K562 (cell line): Measurements from ENCODE around the gene MAPK4. TPM values are rescaled to one million over a fixed set of nuclear protein-coding genes. Genes with fewer than 3 reads are reported as not detected.

Experiments used
- ATAC-seq: fragments of 200-7000 bp; cut with Tn5 transposase; 3 replicates; pipeline ENCODE4 v1.9.1; 2020; ENCODE audit warnings: moderate library complexity
- BruUV-seq: library from RNA; stranded (reverse); fragments of 400-500 nt; replicated peaks from 2 replicates; lab custom pipeline; 2021; lab: Mats Ljungman, UMichigan
- CTCF ChIA-PET: fragments of 300-600 bp; formaldehyde crosslinking; extraction: SDS; loops from one replicate; lab custom pipeline; 2021; ENCODE audit warnings: low intra/inter-chr PET ratio; lab: Yijun Ruan, JAX
- POLR2A ChIA-PET: fragments of 300-600, 350-650 bp; sonication (Branson Sonifier 250); formaldehyde crosslinking; extraction: SDS; loops from one replicate; lab custom pipeline; 2021; ENCODE audit warnings: antibody characterized with exemption, inconsistent platforms; lab: Yijun Ruan, JAX
- DNase-seq, 4 experiments: peaks; one replicate each; pipeline versions ENCODE4 v3.0.0 to v3.0.0-alpha.2; 2011 to 2018; ENCODE audit warnings: low spot score in 3 of 4, mixed read lengths in 3 of 4; ENCODE audit errors: extremely low read depth in 1 of 4
- FAIRE-seq: peaks from 2 replicates; lab custom pipeline; 2011; peaks lifted over from hg19 to GRCh38; lab: Jason Lieb, UNC
- H2AFZ ChIP-seq: 2 replicates; pipeline ENCODE4 v1.6.0; 2011; ENCODE audit warnings: low read depth, low read length, control low read depth, inconsistent platforms
- H3K27ac ChIP-seq: fragments of 200-600 bp; 3 replicates; pipeline ENCODE4 v1.8.0; 2011; ENCODE audit warnings: low read depth, mild to moderate bottlenecking, control low read depth, inconsistent platforms, low read length, moderate library complexity, mixed read lengths; ENCODE audit errors: extremely low read depth
- H3K27me3 ChIP-seq, 2 experiments: fragments of 300-600 bp in 1 of 2; 2 replicates in 1 of 2; 3 replicates in 1 of 2; pipeline versions ENCODE4 v1.6.0 to v1.8.0; 2011; ENCODE audit warnings: inconsistent platforms in 2 of 2, low read length in 2 of 2, mild to moderate bottlenecking in 1 of 2, mixed read lengths in 1 of 2, moderate library complexity in 1 of 2; ENCODE audit not compliant: control insufficient read depth in 2 of 2, insufficient read depth in 2 of 2
- H3K36me3 ChIP-seq: fragments of 300-600 bp; 3 replicates; pipeline ENCODE4 v1.8.0; 2011; ENCODE audit warnings: mild to moderate bottlenecking, low read length, inconsistent platforms; ENCODE audit not compliant: control insufficient read depth, insufficient read depth
- H3K4me1 ChIP-seq, 2 experiments: fragments of 200-600 bp in 1 of 2; replicated peaks in 1 of 2; 2 replicates in 1 of 2; 3 replicates in 1 of 2; pipeline versions ENCODE4 v1.5.1 to v1.8.0; 2011; ENCODE audit warnings: inconsistent platforms in 2 of 2, low read length in 2 of 2, mild to moderate bottlenecking in 1 of 2, mixed read lengths in 1 of 2, moderate library complexity in 1 of 2; ENCODE audit not compliant: control insufficient read depth in 2 of 2, insufficient read depth in 2 of 2
- H3K4me2 ChIP-seq: 2 replicates; pipeline ENCODE4 v1.6.1; 2011; ENCODE audit warnings: low read length, control low read depth, inconsistent platforms, mixed read lengths; ENCODE audit not compliant: insufficient read depth
- H3K4me3 ChIP-seq: fragments of 200-600 bp; sonication (generic), shearing (Covaris generic); 2 replicates; pipeline ENCODE4 v1.5.1; 2016; ENCODE audit warnings: control low read depth, inconsistent platforms
- H3K79me2 ChIP-seq: fragments of 200-600 bp; 3 replicates; pipeline ENCODE4 v1.8.0; 2011; ENCODE audit warnings: low read length, inconsistent platforms; ENCODE audit not compliant: control insufficient read depth, insufficient read depth
- H3K9ac ChIP-seq, 2 experiments: 2 replicates each; pipeline versions ENCODE4 v1.6.0 to v1.6.1; 2011; ENCODE audit warnings: low read depth in 2 of 2, low read length in 2 of 2, control low read depth in 1 of 2, inconsistent platforms in 1 of 2, mild to moderate bottlenecking in 1 of 2, mixed read lengths in 1 of 2; ENCODE audit not compliant: insufficient read depth in 1 of 2
- H3K9me1 ChIP-seq: one replicate; pipeline ENCODE4 v1.6.0; 2011; ENCODE audit warnings: inconsistent platforms, mild to moderate bottlenecking, low read length, moderate library complexity; ENCODE audit not compliant: control insufficient read depth, insufficient read depth
- H3K9me3 ChIP-seq: replicated peaks from 2 replicates; pipeline ENCODE4 v1.5.1; 2011; ENCODE audit warnings: low read depth, low read length, inconsistent platforms; ENCODE audit not compliant: control insufficient read depth, insufficient read depth
- H4K20me1 ChIP-seq: replicated peaks from 2 replicates; pipeline ENCODE4 v1.6.1; 2011; ENCODE audit warnings: low read length, inconsistent platforms, mixed read lengths; ENCODE audit not compliant: control insufficient read depth, insufficient read depth
- ARHGAP35 ChIP-seq: fragments of 450-650 bp; IDR thresholded peaks from 2 replicates; pipeline ENCODE4 v1.6.1; 2018; ENCODE audit not compliant: partially characterized antibody
- ATF3 ChIP-seq, 2 experiments: fragments of 450-650 bp in 1 of 2; sonication (generic) in 1 of 2; formaldehyde crosslinking in 1 of 2; IDR thresholded peaks in 1 of 2; conservative IDR thresholded peaks in 1 of 2; 2 replicates each; pipeline versions ENCODE4 v1.6.1 to v1.8.1; 2016 to 2023; ENCODE audit warnings: mild to moderate bottlenecking in 2 of 2, moderate library complexity in 2 of 2, inconsistent platforms in 1 of 2, missing genetic modification reagents in 1 of 2
- CBFA2T3 ChIP-seq: fragments of 450-650 bp; IDR thresholded peaks from 2 replicates; pipeline ENCODE4 v1.6.1; 2017
- FOXK2 ChIP-seq, 2 experiments: fragments of 450-650 bp; IDR thresholded peaks in 1 of 2; conservative IDR thresholded peaks in 1 of 2; 2 replicates each; pipeline ENCODE4 v1.6.1; 2016; ENCODE audit warnings: low read depth in 2 of 2, mild to moderate bottlenecking in 1 of 2
- IFI16 ChIP-seq: fragments of 250-450 bp; sonication (Bioruptor Pico); IDR thresholded peaks from 2 replicates; pipeline ENCODE4 v2.1.2; 2022; ENCODE audit warnings: mild to moderate bottlenecking, inconsistent platforms
- MAX ChIP-seq: sonication (generic); formaldehyde crosslinking; IDR thresholded peaks from 2 replicates; pipeline ENCODE4 v1.9.0; 2022; ENCODE audit warnings: mild to moderate bottlenecking, missing genetic modification reagents
- PHTF2 ChIP-seq: fragments of 250-450 bp; sonication (Bioruptor Pico); IDR thresholded peaks from 2 replicates; pipeline ENCODE4 v1.5.0; 2021; ENCODE audit warnings: mild to moderate bottlenecking
- SETDB1 ChIP-seq: IDR thresholded peaks from one replicate; pipeline ENCODE4 v1.6.1; 2012; ENCODE audit warnings: low read length, control low read depth, inconsistent platforms
- SIN3A ChIP-seq, 2 experiments: fragments of 150-350 bp in 1 of 2; IDR thresholded peaks; 2 replicates each; pipeline ENCODE4 v1.6.1; 2011 to 2016; ENCODE audit warnings: borderline replicate concordance in 2 of 2, low read depth in 2 of 2, low read length in 2 of 2, mild to moderate bottlenecking in 2 of 2, moderate library complexity in 2 of 2; ENCODE audit not compliant: control insufficient read depth in 1 of 2
- TEAD4 ChIP-seq, 2 experiments: sonication (generic) in 1 of 2; formaldehyde crosslinking in 1 of 2; IDR thresholded peaks; 2 replicates each; pipeline versions ENCODE4 v1.6.1 to v1.8.0; 2012 to 2022; ENCODE audit warnings: borderline replicate concordance in 1 of 2, inconsistent platforms in 1 of 2, low read length in 1 of 2, mild to moderate bottlenecking in 1 of 2, missing genetic modification reagents in 1 of 2
- ZBTB33 ChIP-seq: sonication (generic); formaldehyde crosslinking; IDR thresholded peaks from 2 replicates; pipeline ENCODE4 v1.8.1; 2023; ENCODE audit warnings: mild to moderate bottlenecking, missing genetic modification reagents
- ZNF12 ChIP-seq: sonication (generic); formaldehyde crosslinking; IDR thresholded peaks from 2 replicates; pipeline ENCODE4 v1.4.0; 2020; ENCODE audit warnings: mild to moderate bottlenecking, missing genetic modification reagents
- ZNF23 ChIP-seq: fragments of 250-450 bp; sonication (Bioruptor Pico); IDR thresholded peaks from 2 replicates; pipeline ENCODE4 v1.4.0; 2020; ENCODE audit warnings: mild to moderate bottlenecking
- ZNF507 ChIP-seq: conservative IDR thresholded peaks from 2 replicates; pipeline ENCODE4 v1.6.1; 2017; ENCODE audit warnings: missing genetic modification characterization, missing compliant biosample characterization
- ZNF518B ChIP-seq: fragments of 250-450 bp; sonication (Bioruptor Pico); IDR thresholded peaks from 2 replicates; pipeline ENCODE4 v1.5.0; 2021; ENCODE audit warnings: mild to moderate bottlenecking, moderate library complexity
- WGBS: fragments of 100-300 bp; shearing (Covaris generic); methylation state at CpG from one replicate; pipeline ENCODE4 v1.1.6; 2016; ENCODE audit warnings: low coverage, mixed read lengths; ENCODE audit not compliant: insufficient coverage; ENCODE audit errors: missing lambda C conversion rate; 5-methylcytosine and 5-hydroxymethylcytosine counted together
- in situ Hi-C: fragments of 300-500 bp; cut with MboI; formaldehyde crosslinking; loops from 4 replicates; pipeline ENCODE4 v1.15.0; 2018; ENCODE audit warnings: inconsistent platforms, mixed read lengths
- intact Hi-C: fragments of 100-400 bp; cut with micrococcal nuclease; formaldehyde crosslinking; loops from 2 replicates; pipeline ENCODE4 v1.14.2; 2022
- polyA plus RNA-seq, 8 experiments: library from polyadenylated mRNA; depleted of rRNA in 4 of 8; stranded (reverse) in 5 of 8; unstranded in 3 of 8; fragments of >200 nt; fragmentation: Nextera tagmentation in 2 of 8; fragmentation: Illumina TruSeq in 1 of 8; extraction: Ambion mirVana in 2 of 8; extraction: Trizol in 1 of 8; gene quantifications; 2 replicates each; pipeline versions ENCODE4 v1.2.1 to v1.2.3, GENCODE V29; 2011 to 2014; ENCODE audit warnings: inconsistent platforms in 1 of 8, missing spikeins in 1 of 8
- total RNA-seq, 7 experiments: library from RNA; depleted of rRNA in 6 of 7; stranded (reverse); fragments of >200 nt in 6 of 7; fragmentation: Illumina TruSeq in 2 of 7; extraction: Trizol in 2 of 7; gene quantifications; 2 replicates each; pipeline versions ENCODE4 v1.2.1 to v1.2.3, GENCODE V29; 2011 to 2021; ENCODE audit warnings: low replicate concordance in 1 of 7
- TF ChIP-seq, protein P1 (sequence below): fragments of 250-450 bp; sonication (Bioruptor Pico); IDR thresholded peaks from 2 replicates; pipeline ENCODE4 v1.9.0; 2021; ENCODE audit warnings: mild to moderate bottlenecking

Gene MAPK4
- total and polyA plus RNA-seq, 9 of the 15 experiments (the other 6 are each of a cell fraction or from before 2014, with no cell fraction given), result not detected

- no peak overlapping the region for H2AFZ ChIP-seq
- ChIA-PET POLR2A (interaction anchor here (0.6 kb wide), 1 partner anchor 596 kb away, joined by 3 read pairs; no protein-coding TSS in a partner anchor), CTCF (no interaction called here)
- intact Hi-C loops (no loop called here), in situ Hi-C loops (no loop called here)
- H3K9me1 ChIP-seq, result no peaks in the 10 kb centered on the region
- no peaks in the 10 kb centered on the region for H3K9me3 ChIP-seq
- no peak overlapping the region for H3K4me2 ChIP-seq
- no peaks in the 10 kb centered on the region for H4K20me1 ChIP-seq
- DNase-seq, result no peak
- no peak for ATAC-seq
- H3K4me1 ChIP-seq, result peaks cover 0 to 14% of the 10 kb centered on the region in 2 experiments; a peak in 2 of 5 replicates
- no peaks in the 10 kb centered on the region for H3K36me3 ChIP-seq
- H3K27ac ChIP-seq, result no peak overlapping the region
- WGBS, result 0% methylated on average over 3 of the region's 3 CpGs
- no peak overlapping the region for H3K9ac ChIP-seq
- no TSS peak for BruUV-seq
- FAIRE-seq, result no peak
- H3K79me2 ChIP-seq, result no peaks in the 10 kb centered on the region
- peaks cover 0 to 15% of the 10 kb centered on the region in 2 experiments; a peak in 3 of 5 replicates for H3K27me3 ChIP-seq
- no peak overlapping the region for H3K4me3 ChIP-seq
- TF ChIP-seq ZNF518B (no peak), ZNF12 (CRISPR knock-in tag) (no peak), PHTF2 (no peak), MAX (CRISPR knock-in tag) (no peak), IFI16 (CRISPR knock-in tag) (no peak), SIN3A (IDR thresholded peaks at IDR 0.05; ENCODE audit: borderline replicate concordance in 2 of 2, control insufficient read depth in 1 of 2, low read depth in 2 of 2, low read length in 2 of 2) (no peak), ZNF507 (tag) (no peak), FOXK2 (conservative IDR thresholded peaks at IDR 0.05 in 1 of 2, IDR thresholded peaks at IDR 0.05 in 1 of 2; ENCODE audit: low read depth in 2 of 2) (no peak), SETDB1 (no peak), TEAD4 (IDR thresholded peaks at IDR 0.05; ENCODE audit: low read length) (no peak), TEAD4 (CRISPR knock-in tag; IDR thresholded peaks at IDR 0.05; ENCODE audit: borderline replicate concordance) (no peak), CBFA2T3 (no peak), ZBTB33 (CRISPR knock-in tag) (no peak), ATF3 (IDR thresholded peaks at IDR 0.05) (no peak), ATF3 (CRISPR knock-in tag; conservative IDR thresholded peaks at IDR 0.05) (no peak), ZNF23 (no peak), ARHGAP35 (no peak)
- TF ChIP-seq, protein P1, sequence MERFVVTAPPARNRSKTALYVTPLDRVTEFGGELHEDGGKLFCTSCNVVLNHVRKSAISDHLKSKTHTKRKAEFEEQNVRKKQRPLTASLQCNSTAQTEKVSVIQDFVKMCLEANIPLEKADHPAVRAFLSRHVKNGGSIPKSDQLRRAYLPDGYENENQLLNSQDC, result no peak
Observed at GRCh38 chr18:50563376-50563775, 3.5 kb downstream of the MAPK4 start.
